Right lobe of liver (tissue), 4 donors: ENCODE data around the gene ANO4.

Experiments
- CTCF ChIP-seq, 4 donors: fragments of 200-600 bp in 3 of 4; fragments of 450-650 bp in 1 of 4; IDR thresholded peaks; one replicate each; pipeline versions ENCODE4 v1.5.1 to v1.8.0; 2016 to 2022; ENCODE audit warnings: antibody characterized with exemption in 4 of 4, mild to moderate bottlenecking in 2 of 4
- POLR2A ChIP-seq: fragments of 450-650 bp; IDR thresholded peaks from one replicate; pipeline ENCODE4 v1.6.1; 2017; ENCODE audit warnings: antibody characterized with exemption, mild to moderate bottlenecking
- donor health status: DM: no; HTN: no; CAD: no.
- donor health status: DM: no; HTN: no; CAD: no.
- donor health status: DM: no; HTN: yes; CAD: no.

GRCh38 chr12:101047652-101048051, 253.1 kb downstream of the ANO4 start:
- TF ChIP-seq CTCF (IDR thresholded peaks at IDR 0.05) (no peak), POLR2A (no peak)
